RWPE2 (cell line): ENCODE data around the gene PUM2.
A peak's percentile ranks its signal among the peaks of the same experiment; 100 is the strongest.

Experiments used
- ATAC-seq: fragments of 200-7000 bp; cut with Tn5 transposase; 3 replicates; pipeline ENCODE4 v1.9.1; 2021; ENCODE audit warnings: low read depth
- DNase-seq: peaks from one replicate; pipeline ENCODE4 v3.0.0-alpha.2; 2020; ENCODE audit warnings: low spot score
- H3K27ac ChIP-seq: fragments of 450-650 bp; 2 replicates; pipeline ENCODE4 v1.5.1; 2017; ENCODE audit warnings: mild to moderate bottlenecking; ENCODE audit not compliant: poor library complexity, severe bottlenecking
- H3K27me3 ChIP-seq: fragments of 250-450 bp; sonication (Bioruptor Pico); 2 replicates; pipeline ENCODE4 v1.5.1; 2021; ENCODE audit warnings: mild to moderate bottlenecking, moderate library complexity; ENCODE audit not compliant: insufficient read depth, poor library complexity, severe bottlenecking
- H3K36me3 ChIP-seq: fragments of 250-450 bp; sonication (Bioruptor Pico); 2 replicates; pipeline ENCODE4 v1.5.1; 2020; ENCODE audit warnings: low read depth, mild to moderate bottlenecking, moderate library complexity
- H3K4me1 ChIP-seq: fragments of 250-450 bp; sonication (Bioruptor Pico); 2 replicates; pipeline ENCODE4 v1.5.1; 2021; ENCODE audit warnings: mild to moderate bottlenecking, moderate library complexity; ENCODE audit not compliant: insufficient read depth, poor library complexity, severe bottlenecking
- H3K4me3 ChIP-seq: fragments of 250-450 bp; sonication (Bioruptor Pico); 2 replicates; pipeline ENCODE4 v1.5.1; 2021; ENCODE audit warnings: mild to moderate bottlenecking, moderate library complexity; ENCODE audit not compliant: severe bottlenecking
- H3K9me3 ChIP-seq: fragments of 250-450 bp; sonication (Bioruptor Pico); 2 replicates; pipeline ENCODE4 v1.5.1; 2021; ENCODE audit warnings: mild to moderate bottlenecking, moderate library complexity; ENCODE audit not compliant: severe bottlenecking
- CTCF ChIP-seq: fragments of 450-650 bp; IDR thresholded peaks from one replicate; pipeline ENCODE4 v1.5.1; 2017; ENCODE audit warnings: mild to moderate bottlenecking, moderate library complexity; ENCODE audit not compliant: poor library complexity, severe bottlenecking

Gene PUM2

GRCh38 chr2:20232837-20233207 is 117.8 kb downstream of the PUM2 start:
- Histone ChIP-seq H3K27me3 (no peaks in the 10 kb centered on the region), H3K4me1 (peaks cover 52% of the 10 kb centered on the region), H3K27ac (peak overlapping the region; percentile 99), H3K36me3 (no peaks in the 10 kb centered on the region), H3K9me3 (no peaks in the 10 kb centered on the region), H3K4me3 (no peak overlapping the region)
- no peak for TF ChIP-seq CTCF
- peak; percentile 59 for ATAC-seq
- peak; percentile 94 for DNase-seq

- Histone ChIP-seq H3K4me3 (no peak overlapping the region), H3K4me1 (peaks cover 44% of the 10 kb centered on the region), H3K36me3 (no peaks in the 10 kb centered on the region), H3K27ac (peak overlapping the region; percentile 99), H3K27me3 (no peaks in the 10 kb centered on the region), H3K9me3 (no peaks in the 10 kb centered on the region)
- peak; percentile 50 for TF ChIP-seq CTCF
- ATAC-seq (peak; percentile 82), DNase-seq (peak; percentile 99)
Observed at GRCh38 chr2:20231598-20232026, 119.0 kb downstream of the PUM2 start.

- peak overlapping the region; percentile 99 for H3K27ac ChIP-seq
- TF ChIP-seq CTCF: no peak
- H3K27me3 ChIP-seq: no peaks in the 10 kb centered on the region
- no peaks in the 10 kb centered on the region for H3K9me3 ChIP-seq
- peaks cover 40% of the 10 kb centered on the region for H3K4me1 ChIP-seq
- ATAC-seq: peak; percentile 0; the same call in 2 of the 3 replicates
- no peak for DNase-seq
- no peaks in the 10 kb centered on the region for H3K36me3 ChIP-seq
- no peak overlapping the region for H3K4me3 ChIP-seq
Observed at GRCh38 chr2:20231159-20231558, 119.5 kb downstream of the PUM2 start.

GRCh38 chr2:20230114-20230425 is 120.6 kb downstream of the PUM2 start:
- Histone ChIP-seq H3K4me3 (no peak overlapping the region), H3K36me3 (no peaks in the 10 kb centered on the region), H3K27ac (peak overlapping the region; percentile 99), H3K27me3 (no peaks in the 10 kb centered on the region), H3K4me1 (peaks cover 39% of the 10 kb centered on the region), H3K9me3 (no peaks in the 10 kb centered on the region)
- DNase-seq (no peak), ATAC-seq (no peak)
- TF ChIP-seq CTCF: no peak

GRCh38 chr2:20229322-20230113 is 121.1 kb downstream of the PUM2 start:
- H3K27me3 ChIP-seq: no peaks in the 10 kb centered on the region
- no peaks in the 10 kb centered on the region for H3K9me3 ChIP-seq
- no peak overlapping the region for H3K4me3 ChIP-seq
- no peaks in the 10 kb centered on the region for H3K36me3 ChIP-seq
- no peak for ATAC-seq
- DNase-seq: no peak
- H3K4me1 ChIP-seq: peaks cover 36% of the 10 kb centered on the region
- H3K27ac ChIP-seq: peak overlapping the region; percentile 99
- no peak for TF ChIP-seq CTCF
